ENCODE measurements around the gene WEE2. TPM values are rescaled to one million over a fixed set of nuclear protein-coding genes. Genes with fewer than 3 reads are reported as not detected.
A peak's percentile ranks its signal among the peaks of the same experiment; 100 is the strongest.
"Not testable (repeated sequence)": the region's sequence is repeated elsewhere in the genome, so short reads cannot be mapped to it uniquely, and the experiment has no call there.

WEE2 gene
- total and polyA plus RNA-seq, 2 donors from 2014 or later, result 0.06 to 0.13 TPM

DNA sequence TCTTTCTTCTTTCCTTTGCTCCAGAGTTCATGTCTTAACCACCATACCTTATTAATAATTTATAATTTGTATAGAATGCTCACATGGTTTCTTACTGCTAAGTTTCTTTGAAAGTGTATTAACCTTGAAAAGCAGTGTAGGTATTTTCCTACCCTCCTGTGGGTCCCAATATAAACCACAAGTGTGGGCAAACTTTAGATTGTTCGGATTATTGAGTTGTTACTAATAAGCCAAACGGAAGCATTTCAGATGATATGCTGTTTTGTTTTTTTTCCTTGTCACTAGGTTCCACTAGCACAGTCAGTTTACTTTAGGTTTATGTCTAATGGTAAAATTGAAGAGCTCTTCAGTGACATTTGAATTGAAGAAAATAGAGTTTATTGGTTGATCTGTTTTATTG lies 40.2 kb downstream of the WEE2 start:
- Histone ChIP-seq H3K9ac (ENCODE audit: low read length in 3 of 3) (no peak overlapping the region), H3K4me1 (ENCODE audit: control insufficient read depth in 2 of 3, insufficient read depth in 2 of 3, low read depth in 1 of 3, low read length in 3 of 3) (no peaks in the 10 kb centered on the region), H3K27me3 (ENCODE audit: control insufficient read depth, insufficient read depth, low read length) (no peaks in the 10 kb centered on the region), H3K9me3 (ENCODE audit: control insufficient read depth in 2 of 3, insufficient read depth in 1 of 3, low read length in 3 of 3) (peaks cover 3 to 6% (median 3%) of the 10 kb centered on the region in 3 donors), H3K36me3 (ENCODE audit: control insufficient read depth in 2 of 3, insufficient read depth in 3 of 3, low read length in 3 of 3) (peaks cover 32 to 62% (median 35%) of the 10 kb centered on the region in 3 donors), H3K4me3 (ENCODE audit: low read length in 3 of 3) (no peak overlapping the region), H3K27ac (ENCODE audit: low read depth in 2 of 2, low read length in 2 of 2) (no peak overlapping the region)
- DNase-seq (no peak), FAIRE-seq (no peak)
- TF ChIP-seq, protein P1, sequence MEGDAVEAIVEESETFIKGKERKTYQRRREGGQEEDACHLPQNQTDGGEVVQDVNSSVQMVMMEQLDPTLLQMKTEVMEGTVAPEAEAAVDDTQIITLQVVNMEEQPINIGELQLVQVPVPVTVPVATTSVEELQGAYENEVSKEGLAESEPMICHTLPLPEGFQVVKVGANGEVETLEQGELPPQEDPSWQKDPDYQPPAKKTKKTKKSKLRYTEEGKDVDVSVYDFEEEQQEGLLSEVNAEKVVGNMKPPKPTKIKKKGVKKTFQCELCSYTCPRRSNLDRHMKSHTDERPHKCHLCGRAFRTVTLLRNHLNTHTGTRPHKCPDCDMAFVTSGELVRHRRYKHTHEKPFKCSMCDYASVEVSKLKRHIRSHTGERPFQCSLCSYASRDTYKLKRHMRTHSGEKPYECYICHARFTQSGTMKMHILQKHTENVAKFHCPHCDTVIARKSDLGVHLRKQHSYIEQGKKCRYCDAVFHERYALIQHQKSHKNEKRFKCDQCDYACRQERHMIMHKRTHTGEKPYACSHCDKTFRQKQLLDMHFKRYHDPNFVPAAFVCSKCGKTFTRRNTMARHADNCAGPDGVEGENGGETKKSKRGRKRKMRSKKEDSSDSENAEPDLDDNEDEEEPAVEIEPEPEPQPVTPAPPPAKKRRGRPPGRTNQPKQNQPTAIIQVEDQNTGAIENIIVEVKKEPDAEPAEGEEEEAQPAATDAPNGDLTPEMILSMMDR (IDR thresholded peaks at IDR 0.05; ENCODE audit: borderline replicate concordance, extremely low read depth, insufficient read depth), result no peak
- intact Hi-C loops (cut with DNase I), result no loop called here

DNA sequence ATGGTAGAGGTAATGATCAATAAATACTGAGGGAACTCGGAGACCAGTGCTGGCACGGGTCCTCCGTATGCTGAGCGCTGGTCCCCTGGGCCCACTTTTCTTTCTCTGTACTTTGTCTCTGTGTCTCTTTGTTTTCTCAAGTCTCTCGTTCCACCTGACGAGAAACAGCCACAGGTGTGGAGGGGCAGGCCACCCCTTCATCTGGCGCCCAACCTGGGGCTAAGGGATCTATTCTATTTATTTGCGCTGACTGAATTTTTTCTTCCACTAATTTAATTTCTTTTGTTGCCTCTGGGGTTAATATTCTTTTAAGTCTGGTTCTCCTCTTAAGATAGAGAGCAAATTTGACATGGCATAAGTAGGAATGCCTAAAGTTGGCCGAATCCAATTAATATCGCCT lies 43.8 kb downstream of the WEE2 start:
- H3K4me3 ChIP-seq (ENCODE audit: low read length in 3 of 3); H3K27ac ChIP-seq (ENCODE audit: low read depth in 2 of 2, low read length in 2 of 2); H3K9ac ChIP-seq (ENCODE audit: low read length in 3 of 3); FAIRE-seq; intact Hi-C loops (cut with DNase I); H3K9me3 ChIP-seq (ENCODE audit: control insufficient read depth in 2 of 3, insufficient read depth in 1 of 3, low read length in 3 of 3); H3K27me3 ChIP-seq (ENCODE audit: control insufficient read depth, insufficient read depth, low read length); H3K4me1 ChIP-seq (ENCODE audit: control insufficient read depth in 2 of 3, insufficient read depth in 2 of 3, low read depth in 1 of 3, low read length in 3 of 3): not testable (repeated sequence)
- peaks cover 19 to 43% (median 24%) of the 10 kb centered on the region in 3 donors for H3K36me3 ChIP-seq (ENCODE audit: control insufficient read depth in 2 of 3, insufficient read depth in 3 of 3, low read length in 3 of 3)
- DNase-seq, result peak in 2 of 5 donors; percentile 7 to 16

DNA sequence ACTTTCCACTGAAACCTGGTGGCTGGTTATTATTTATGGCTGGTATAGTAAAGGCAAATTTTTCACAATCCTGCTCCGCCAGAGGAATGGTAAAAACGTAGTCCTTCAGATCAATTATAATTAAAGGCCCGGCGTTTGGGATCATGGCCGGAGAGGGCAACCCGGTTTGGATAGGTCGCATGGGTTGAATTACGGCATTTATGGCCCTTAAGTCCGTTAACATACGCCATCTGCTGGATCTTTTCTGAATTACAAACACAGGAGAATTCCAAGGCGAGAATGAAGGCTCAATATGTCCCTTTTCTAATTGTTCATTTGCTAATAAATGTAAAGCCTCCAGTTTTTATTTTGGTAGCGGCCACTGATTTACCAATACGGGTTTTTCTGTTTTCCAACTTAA lies 44.5 kb downstream of the WEE2 start:
- Histone ChIP-seq H3K36me3 (ENCODE audit: control insufficient read depth in 2 of 3, insufficient read depth in 3 of 3, low read length in 3 of 3) (peaks cover 19 to 50% (median 24%) of the 10 kb centered on the region in 3 donors), H3K27ac (ENCODE audit: low read depth in 2 of 2, low read length in 2 of 2) (no peak overlapping the region), H3K9me3 (ENCODE audit: control insufficient read depth in 2 of 3, insufficient read depth in 1 of 3, low read length in 3 of 3) (peaks cover 3 to 6% (median 3%) of the 10 kb centered on the region in 3 donors), H3K27me3 (ENCODE audit: control insufficient read depth, insufficient read depth, low read length) (no peaks in the 10 kb centered on the region), H3K4me1 (ENCODE audit: control insufficient read depth in 2 of 3, insufficient read depth in 2 of 3, low read depth in 1 of 3, low read length in 3 of 3) (no peaks in the 10 kb centered on the region), H3K4me3 (ENCODE audit: low read length in 3 of 3) (no peak overlapping the region), H3K9ac (ENCODE audit: low read length in 3 of 3) (no peak overlapping the region)
- TF ChIP-seq, protein P1 (IDR thresholded peaks at IDR 0.05; ENCODE audit: borderline replicate concordance, extremely low read depth, insufficient read depth), result no peak
- FAIRE-seq (no peak), DNase-seq (no peak)
- intact Hi-C loops (cut with DNase I), result no loop called here

DNA sequence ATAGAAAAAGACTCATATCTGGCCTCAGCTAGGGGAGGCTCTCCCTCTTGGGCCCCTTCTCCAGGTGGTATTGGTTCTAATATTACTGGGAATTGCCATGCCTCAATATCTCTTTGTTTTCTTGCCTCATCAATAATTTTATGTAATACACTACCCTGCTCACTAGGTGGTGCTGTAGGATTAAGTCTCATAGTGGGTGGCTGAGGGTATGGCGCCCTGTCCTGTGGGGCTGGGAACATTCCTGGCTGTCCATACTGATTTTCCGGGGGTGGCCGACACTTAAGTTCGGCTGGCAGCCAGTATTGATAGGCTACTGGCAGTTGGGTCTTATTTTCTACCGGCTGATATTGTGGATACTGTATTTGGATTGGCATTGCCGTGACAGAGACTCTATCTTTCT lies 46.8 kb downstream of the WEE2 start:
- DNase-seq (peak in 1 of 5 donors; percentile 6), FAIRE-seq (no peak)
- Histone ChIP-seq H3K4me1 (ENCODE audit: control insufficient read depth in 2 of 3, insufficient read depth in 2 of 3, low read depth in 1 of 3, low read length in 3 of 3) (no peaks in the 10 kb centered on the region), H3K9ac (ENCODE audit: low read length in 3 of 3) (no peak overlapping the region), H3K4me3 (ENCODE audit: low read length in 3 of 3) (no peak overlapping the region), H3K36me3 (ENCODE audit: control insufficient read depth in 2 of 3, insufficient read depth in 3 of 3, low read length in 3 of 3) (peaks cover 19 to 46% (median 19%) of the 10 kb centered on the region in 3 donors), H3K27ac (ENCODE audit: low read depth in 2 of 2, low read length in 2 of 2) (no peak overlapping the region), H3K9me3 (ENCODE audit: control insufficient read depth in 2 of 3, insufficient read depth in 1 of 3, low read length in 3 of 3) (peaks cover 1 to 6% (median 3%) of the 10 kb centered on the region in 3 donors), H3K27me3 (ENCODE audit: control insufficient read depth, insufficient read depth, low read length) (no peaks in the 10 kb centered on the region)
- TF ChIP-seq, protein P1 (IDR thresholded peaks at IDR 0.05; ENCODE audit: borderline replicate concordance, extremely low read depth, insufficient read depth), result peak; percentile 41
- intact Hi-C loops (cut with DNase I), result no loop called here
